ENCODE results near the gene DNAH8. TPM values are rescaled to one million over a fixed set of nuclear protein-coding genes. Genes with fewer than 3 reads are reported as not detected.

DNAH8 gene
- total and polyA plus RNA-seq, 2 donors (not counting 3 experiments of a cell fraction or from before 2014, with no cell fraction given) = 0.29 to 0.61 TPM

DNA sequence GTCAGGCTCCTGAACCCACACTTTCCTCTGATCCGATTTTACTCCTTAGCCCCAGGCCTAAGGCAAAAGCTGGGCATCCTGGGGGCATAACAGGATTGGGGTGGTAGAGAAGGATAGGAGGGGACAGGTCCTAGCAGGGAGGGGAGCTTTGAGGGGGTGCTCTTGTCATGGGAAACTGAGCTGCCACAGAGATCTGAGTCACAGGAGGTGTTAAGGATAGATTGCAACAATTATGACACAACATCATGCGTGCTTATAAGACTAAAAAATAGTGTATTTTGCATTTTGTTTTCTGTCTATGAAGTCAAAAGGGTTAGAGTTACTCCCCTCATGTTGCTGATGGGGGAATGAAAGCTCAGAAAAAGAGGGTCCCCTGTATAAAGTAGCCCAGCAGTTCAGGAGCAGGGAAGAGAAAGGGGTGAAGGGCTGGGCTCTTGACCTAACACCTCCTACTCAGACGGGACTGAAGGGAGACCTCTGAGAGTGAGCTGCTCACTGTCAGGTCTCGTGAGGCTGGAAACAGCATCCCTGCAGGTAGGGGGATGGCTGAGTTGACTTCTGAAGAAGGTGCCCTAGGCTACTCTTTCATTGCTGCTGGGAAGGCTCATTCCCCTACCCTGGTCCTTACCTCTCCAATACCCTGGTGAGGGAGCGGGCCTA lies 335.5 kb downstream of the DNAH8 start:
- H4K20me1 ChIP-seq (replicated peaks; ENCODE audit: control insufficient read depth, extremely low read depth, insufficient read depth, low read length) = no peaks in the 10 kb centered on the region
- TF ChIP-seq FOS (IDR thresholded peaks at IDR 0.05; ENCODE audit: borderline replicate concordance, insufficient read depth, low read length) (no peak), GATA2 (IDR thresholded peaks at IDR 0.05; ENCODE audit: insufficient read depth, insufficient read length, low read depth, low read length) (no peak), POLR2A (IDR thresholded peaks at IDR 0.05; ENCODE audit: low read depth, low read length) (no peak), EZH2 (IDR thresholded peaks at IDR 0.05; ENCODE audit: borderline replicate concordance, low read depth, low read length, severe bottlenecking) (no peak), POLR2AphosphoS5 (IDR thresholded peaks at IDR 0.05; ENCODE audit: insufficient read depth, low read depth, low read length) (no peak), MYC (IDR thresholded peaks at IDR 0.05; ENCODE audit: low read depth, low read length) (no peak)
- H3K9me3 ChIP-seq (replicated peaks; ENCODE audit: control insufficient read depth, insufficient read depth, low read length) = no peaks in the 10 kb centered on the region
- FAIRE-seq = no peak
- POLR2A ChIA-PET = no interaction called here
- intact Hi-C loops (cut with micrococcal nuclease) (no loop called here), dilution Hi-C loops (cut with MboI; ENCODE audit: extremely low pct_ligation_motif_present, low sequenced_read_pairs) (no loop called here)
- H3K36me3 ChIP-seq (ENCODE audit: control insufficient read depth in 2 of 2, extremely low read depth in 1 of 2, insufficient read depth in 2 of 2, low read length in 2 of 2) = no peaks in the 10 kb centered on the region
- no peaks in the 10 kb centered on the region for H3K4me1 ChIP-seq (ENCODE audit: control insufficient read depth, extremely low read depth, insufficient read depth, low read length)
- no TSS peak for BruUV-seq (replicated peaks)
- no peak overlapping the region for H3K27ac ChIP-seq (ENCODE audit: insufficient read depth, low read depth, low read length)
- H3K4me3 ChIP-seq (replicated peaks in 1 of 3; ENCODE audit: insufficient read depth in 1 of 3, low read depth in 1 of 3, low read length in 3 of 3) = no peak overlapping the region
- no peak overlapping the region for H3K4me2 ChIP-seq (ENCODE audit: insufficient read depth, low read length)
- no peak overlapping the region for H3K9ac ChIP-seq (replicated peaks; ENCODE audit: extremely low read depth, insufficient read depth, low read length)
- H3K79me2 ChIP-seq (ENCODE audit: control insufficient read depth, insufficient read depth, low read length) = no peaks in the 10 kb centered on the region
- no peaks in the 10 kb centered on the region for H3K9me1 ChIP-seq (replicated peaks; ENCODE audit: control insufficient read depth, extremely low read depth, insufficient read depth, low read length)
- DNase-seq (ENCODE audit: low read depth, low spot score) = no peak
- no peak overlapping the region for H2AFZ ChIP-seq (ENCODE audit: low read depth, low read length)
- CTCF ChIA-PET = interaction anchor here (1.5 kb wide), 1 partner anchor 11 kb away, joined by 6 read pairs; no protein-coding TSS in a partner anchor
- H3K27me3 ChIP-seq (ENCODE audit: control insufficient read depth in 2 of 2, insufficient read depth in 2 of 2, low read length in 2 of 2) = peaks cover 27 to 30% of the 10 kb centered on the region in 2 experiments

GRCh38 chr6:39051399-39052122 lies 336.4 kb downstream of the DNAH8 start:
- H3K9ac ChIP-seq (replicated peaks; ENCODE audit: extremely low read depth, insufficient read depth, low read length) = no peak overlapping the region
- no peak overlapping the region for H3K4me2 ChIP-seq (ENCODE audit: insufficient read depth, low read length)
- H3K4me3 ChIP-seq (replicated peaks in 1 of 3; ENCODE audit: insufficient read depth in 1 of 3, low read depth in 1 of 3, low read length in 3 of 3) = no peak overlapping the region
- dilution Hi-C loops (cut with MboI; ENCODE audit: extremely low pct_ligation_motif_present, low sequenced_read_pairs) = no loop called here
- CTCF ChIA-PET = interaction anchor here (1.5 kb wide), 1 partner anchor 10 kb away, joined by 6 read pairs; no protein-coding TSS in a partner anchor
- H3K9me3 ChIP-seq (replicated peaks; ENCODE audit: control insufficient read depth, insufficient read depth, low read length) = no peaks in the 10 kb centered on the region
- H3K27me3 ChIP-seq (ENCODE audit: control insufficient read depth in 2 of 2, insufficient read depth in 2 of 2, low read length in 2 of 2) = peaks cover 27 to 30% of the 10 kb centered on the region in 2 experiments
- H3K27ac ChIP-seq (ENCODE audit: insufficient read depth, low read depth, low read length) = no peak overlapping the region
- H3K4me1 ChIP-seq (ENCODE audit: control insufficient read depth, extremely low read depth, insufficient read depth, low read length) = no peaks in the 10 kb centered on the region
- no peaks in the 10 kb centered on the region for H3K36me3 ChIP-seq (ENCODE audit: control insufficient read depth in 2 of 2, extremely low read depth in 1 of 2, insufficient read depth in 2 of 2, low read length in 2 of 2)
- DNase-seq (ENCODE audit: low read depth, low spot score) (no peak), FAIRE-seq (no peak)
- POLR2A ChIA-PET = no interaction called here
- BruUV-seq (replicated peaks) = no TSS peak
- H3K79me2 ChIP-seq (ENCODE audit: control insufficient read depth, insufficient read depth, low read length) = no peaks in the 10 kb centered on the region
- no peak for TF ChIP-seq POLR2AphosphoS5 (IDR thresholded peaks at IDR 0.05; ENCODE audit: insufficient read depth, low read depth, low read length)
- TF ChIP-seq JUN (IDR thresholded peaks at IDR 0.05; ENCODE audit: borderline replicate concordance, insufficient read depth, insufficient read length, low read depth) = no peak
- TF ChIP-seq MYC (IDR thresholded peaks at IDR 0.05; ENCODE audit: low read depth, low read length) = no peak
- TF ChIP-seq MAX (IDR thresholded peaks at IDR 0.05; ENCODE audit: insufficient read depth, insufficient read length) = no peak
- no peak for TF ChIP-seq POLR2A (IDR thresholded peaks at IDR 0.05; ENCODE audit: low read depth, low read length)
- no peak for TF ChIP-seq FOS (IDR thresholded peaks at IDR 0.05; ENCODE audit: borderline replicate concordance, insufficient read depth, low read length)
- no peak for TF ChIP-seq EZH2 (IDR thresholded peaks at IDR 0.05; ENCODE audit: borderline replicate concordance, low read depth, low read length, severe bottlenecking)
- TF ChIP-seq GATA2 (IDR thresholded peaks at IDR 0.05; ENCODE audit: insufficient read depth, insufficient read length, low read depth, low read length) = no peak
- TF ChIP-seq, protein P1, sequence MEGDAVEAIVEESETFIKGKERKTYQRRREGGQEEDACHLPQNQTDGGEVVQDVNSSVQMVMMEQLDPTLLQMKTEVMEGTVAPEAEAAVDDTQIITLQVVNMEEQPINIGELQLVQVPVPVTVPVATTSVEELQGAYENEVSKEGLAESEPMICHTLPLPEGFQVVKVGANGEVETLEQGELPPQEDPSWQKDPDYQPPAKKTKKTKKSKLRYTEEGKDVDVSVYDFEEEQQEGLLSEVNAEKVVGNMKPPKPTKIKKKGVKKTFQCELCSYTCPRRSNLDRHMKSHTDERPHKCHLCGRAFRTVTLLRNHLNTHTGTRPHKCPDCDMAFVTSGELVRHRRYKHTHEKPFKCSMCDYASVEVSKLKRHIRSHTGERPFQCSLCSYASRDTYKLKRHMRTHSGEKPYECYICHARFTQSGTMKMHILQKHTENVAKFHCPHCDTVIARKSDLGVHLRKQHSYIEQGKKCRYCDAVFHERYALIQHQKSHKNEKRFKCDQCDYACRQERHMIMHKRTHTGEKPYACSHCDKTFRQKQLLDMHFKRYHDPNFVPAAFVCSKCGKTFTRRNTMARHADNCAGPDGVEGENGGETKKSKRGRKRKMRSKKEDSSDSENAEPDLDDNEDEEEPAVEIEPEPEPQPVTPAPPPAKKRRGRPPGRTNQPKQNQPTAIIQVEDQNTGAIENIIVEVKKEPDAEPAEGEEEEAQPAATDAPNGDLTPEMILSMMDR (IDR thresholded peaks at IDR 0.05; ENCODE audit: extremely low read depth in 1 of 2, insufficient read depth in 1 of 2, low read depth in 1 of 2, low read length in 2 of 2) = no peak
- H4K20me1 ChIP-seq (replicated peaks; ENCODE audit: control insufficient read depth, extremely low read depth, insufficient read depth, low read length) = no peaks in the 10 kb centered on the region
- H2AFZ ChIP-seq (ENCODE audit: low read depth, low read length) = no peak overlapping the region
- intact Hi-C loops (cut with micrococcal nuclease) = no loop called here
- no peaks in the 10 kb centered on the region for H3K9me1 ChIP-seq (replicated peaks; ENCODE audit: control insufficient read depth, extremely low read depth, insufficient read depth, low read length)
